ENCODE results near the gene ESRRG.

The ESRRG gene

DNA sequence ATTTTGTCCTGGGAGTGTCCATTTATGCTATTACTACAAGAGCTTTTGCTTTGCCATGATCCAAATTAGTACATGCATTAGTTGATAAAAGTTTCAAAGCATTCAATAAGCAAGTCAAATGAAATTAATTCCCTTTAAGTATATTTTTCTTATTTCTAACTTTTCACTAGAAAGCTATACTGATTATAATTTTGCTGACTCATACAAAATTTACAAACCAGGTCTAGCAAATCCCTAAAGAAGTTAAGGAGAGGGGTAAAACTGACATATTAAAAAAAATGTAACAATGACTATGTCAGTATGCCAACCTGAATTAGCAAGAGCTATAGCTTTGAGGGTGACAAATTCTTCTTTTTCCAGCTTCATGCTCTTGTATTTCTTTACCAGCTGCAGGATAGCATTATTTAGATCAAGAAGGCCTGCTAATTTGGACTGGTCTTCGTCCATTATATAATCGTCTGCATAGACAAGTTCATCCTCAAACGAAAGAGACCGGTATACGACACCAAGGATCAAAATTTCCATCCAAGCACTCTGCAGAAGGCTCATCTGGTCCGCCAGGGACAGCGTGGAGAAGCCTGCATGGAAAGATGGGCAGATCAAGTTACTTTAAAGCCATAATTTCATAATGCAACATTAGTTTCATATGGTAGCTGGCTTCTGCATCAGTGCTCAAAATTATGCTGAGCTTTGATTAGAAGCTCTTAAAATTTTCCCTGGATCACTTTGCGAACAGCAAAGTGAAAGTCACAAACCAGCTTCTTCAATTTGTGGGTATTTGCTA is 204.2 kb downstream of the ESRRG start:
- ChIA-PET POLR2A (no interaction called here), CTCF (no interaction called here)
- TF ChIP-seq, protein P1, sequence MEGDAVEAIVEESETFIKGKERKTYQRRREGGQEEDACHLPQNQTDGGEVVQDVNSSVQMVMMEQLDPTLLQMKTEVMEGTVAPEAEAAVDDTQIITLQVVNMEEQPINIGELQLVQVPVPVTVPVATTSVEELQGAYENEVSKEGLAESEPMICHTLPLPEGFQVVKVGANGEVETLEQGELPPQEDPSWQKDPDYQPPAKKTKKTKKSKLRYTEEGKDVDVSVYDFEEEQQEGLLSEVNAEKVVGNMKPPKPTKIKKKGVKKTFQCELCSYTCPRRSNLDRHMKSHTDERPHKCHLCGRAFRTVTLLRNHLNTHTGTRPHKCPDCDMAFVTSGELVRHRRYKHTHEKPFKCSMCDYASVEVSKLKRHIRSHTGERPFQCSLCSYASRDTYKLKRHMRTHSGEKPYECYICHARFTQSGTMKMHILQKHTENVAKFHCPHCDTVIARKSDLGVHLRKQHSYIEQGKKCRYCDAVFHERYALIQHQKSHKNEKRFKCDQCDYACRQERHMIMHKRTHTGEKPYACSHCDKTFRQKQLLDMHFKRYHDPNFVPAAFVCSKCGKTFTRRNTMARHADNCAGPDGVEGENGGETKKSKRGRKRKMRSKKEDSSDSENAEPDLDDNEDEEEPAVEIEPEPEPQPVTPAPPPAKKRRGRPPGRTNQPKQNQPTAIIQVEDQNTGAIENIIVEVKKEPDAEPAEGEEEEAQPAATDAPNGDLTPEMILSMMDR (IDR thresholded peaks at IDR 0.05; ENCODE audit: insufficient read depth, low read length, missing control alignments): no peak
- no peak for DNase-seq (ENCODE audit: low read depth, low spot score)
- no peak overlapping the region for H3K4me3 ChIP-seq (ENCODE audit: low read depth, low read length)

DNA sequence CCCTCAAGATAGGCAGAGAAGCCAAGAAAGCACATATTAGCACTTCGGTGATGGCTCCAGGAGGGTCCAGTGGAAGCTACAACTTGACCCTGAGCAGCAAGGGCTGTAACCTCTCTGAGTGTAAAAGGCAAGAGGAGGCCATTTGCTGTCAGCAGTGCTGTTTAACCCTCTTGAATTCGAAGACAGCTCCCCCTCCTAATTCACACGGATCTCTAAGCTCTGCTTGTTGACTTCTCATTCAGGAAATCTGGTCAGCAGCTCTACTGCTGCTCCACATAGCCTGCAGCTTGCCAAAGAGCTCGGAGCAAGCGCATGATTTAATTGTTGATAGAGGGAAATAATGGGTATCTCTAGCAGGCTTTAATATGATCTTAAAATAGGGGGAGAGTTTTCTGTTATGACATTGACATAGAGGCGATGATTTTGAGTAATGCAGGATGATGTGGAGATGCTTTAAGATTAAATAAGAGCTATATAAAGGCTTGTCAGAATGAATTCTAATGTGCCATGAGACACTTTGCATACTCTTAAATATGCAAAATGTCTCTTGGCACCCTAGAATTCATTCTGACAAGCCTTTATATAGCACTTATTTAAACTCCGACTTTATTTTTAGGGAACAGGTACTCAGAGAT is 220.6 kb downstream of the ESRRG start:
- no peak overlapping the region for H3K4me3 ChIP-seq (ENCODE audit: low read depth, low read length)

DNA sequence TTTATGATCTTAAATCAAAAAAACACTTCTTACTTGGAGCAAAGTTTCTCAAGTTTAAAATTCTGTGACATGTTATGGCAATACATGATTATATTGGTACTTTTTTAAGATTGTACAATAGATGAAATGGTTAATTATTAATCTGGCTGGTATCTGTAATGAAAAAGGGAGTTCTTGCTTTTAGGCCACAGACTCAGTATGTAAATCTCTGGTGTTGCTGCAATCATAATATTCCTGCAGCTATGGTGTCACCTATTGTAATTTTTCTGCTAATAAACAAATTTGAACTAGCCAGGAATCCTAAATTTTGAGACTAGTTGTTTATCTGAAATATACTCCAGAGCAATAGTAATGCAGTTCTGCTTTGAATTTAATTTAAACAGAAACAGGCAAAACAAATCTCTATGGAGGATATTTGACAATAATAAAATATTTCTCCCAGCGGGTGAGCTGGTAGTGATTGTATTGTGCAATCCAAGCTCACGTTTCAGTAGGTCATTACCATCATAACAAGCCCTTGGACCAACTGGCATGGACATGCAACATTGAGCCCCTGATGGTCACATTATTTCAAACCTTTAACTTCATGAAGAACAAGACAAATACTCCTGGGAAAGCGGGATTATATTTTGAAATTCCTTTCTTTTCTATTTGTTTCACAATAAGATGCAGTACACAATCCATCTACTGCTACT is 222.8 kb downstream of the ESRRG start:
- no peak for DNase-seq (ENCODE audit: low read depth, low spot score)
- ChIA-PET CTCF (no interaction called here), POLR2A (no interaction called here)
- TF ChIP-seq, protein P1 (IDR thresholded peaks at IDR 0.05; ENCODE audit: insufficient read depth, low read length, missing control alignments): no peak
- no peak overlapping the region for H3K4me3 ChIP-seq (ENCODE audit: low read depth, low read length)

More for the DNA sequence above, 220.6 kb downstream of the ESRRG start:
- no peak for DNase-seq (ENCODE audit: low read depth, low spot score)
- POLR2A ChIA-PET: no interaction called here
- CTCF ChIA-PET: interaction anchor here (1.3 kb wide), 1 partner anchor 12 kb away, joined by 3 read pairs; no protein-coding TSS in a partner anchor
- TF ChIP-seq, protein P1 (IDR thresholded peaks at IDR 0.05; ENCODE audit: insufficient read depth, low read length, missing control alignments): no peak

DNA sequence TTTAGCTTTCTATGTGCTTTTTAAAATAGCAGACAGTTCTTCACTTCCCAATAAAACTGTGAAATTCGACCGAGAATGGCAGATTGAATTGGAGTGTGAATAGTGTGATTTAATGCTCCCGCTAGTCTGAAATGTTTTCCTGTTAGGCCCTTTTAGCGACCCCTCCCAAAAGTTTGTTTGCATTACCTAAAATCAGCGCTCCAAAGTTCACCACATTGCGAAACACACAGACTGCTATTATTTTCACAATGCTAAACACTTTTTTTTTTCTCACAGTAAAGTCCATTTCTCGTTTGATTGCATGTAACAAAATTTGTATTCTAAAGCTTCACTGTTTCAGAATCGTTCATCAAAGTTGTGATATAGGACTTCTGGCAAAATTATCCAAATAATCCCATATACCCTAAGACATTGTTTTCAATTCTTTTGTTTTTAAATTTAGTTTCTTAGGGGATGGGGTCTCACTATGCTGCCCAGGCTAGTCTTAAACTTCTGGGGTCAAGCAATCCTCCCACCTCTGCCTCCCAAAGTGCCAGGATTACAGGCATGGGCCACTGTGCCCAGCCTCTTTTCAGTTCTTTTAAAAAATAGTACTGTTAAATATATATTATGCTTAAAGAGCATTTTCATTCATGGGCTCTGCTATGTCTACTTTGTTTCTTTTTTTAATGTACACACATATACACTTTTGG is 223.5 kb downstream of the ESRRG start:
- no peak for DNase-seq (ENCODE audit: low read depth, low spot score)
- POLR2A ChIA-PET: no interaction called here
- TF ChIP-seq, protein P1 (IDR thresholded peaks at IDR 0.05; ENCODE audit: insufficient read depth, low read length, missing control alignments): no peak
- CTCF ChIA-PET: no interaction called here
- H3K4me3 ChIP-seq (ENCODE audit: low read depth, low read length): no peak overlapping the region

DNA sequence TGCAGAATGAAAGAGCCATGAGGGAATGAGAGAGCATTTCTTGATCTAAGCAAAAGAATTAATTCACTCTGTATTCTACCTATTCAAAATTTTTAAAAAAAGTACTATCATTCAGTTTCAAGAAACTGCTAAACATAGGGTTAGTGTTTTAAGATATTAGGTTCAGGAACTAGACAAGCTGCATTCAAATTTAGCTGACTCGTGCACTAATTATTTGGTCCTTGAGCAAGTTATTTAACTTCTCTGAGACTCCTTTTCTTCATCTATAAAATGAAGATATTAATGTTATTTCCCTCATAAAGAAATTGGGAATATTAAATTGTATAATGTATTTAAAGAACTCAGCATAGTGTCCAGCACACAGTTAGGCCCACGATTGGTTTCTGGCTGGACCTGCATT is 225.0 kb downstream of the ESRRG start:
- no peak overlapping the region for H3K4me3 ChIP-seq (ENCODE audit: low read depth, low read length)
- CTCF ChIA-PET: no interaction called here
- POLR2A ChIA-PET: no interaction called here
- DNase-seq (ENCODE audit: low read depth, low spot score): no peak
- TF ChIP-seq, protein P1 (IDR thresholded peaks at IDR 0.05; ENCODE audit: insufficient read depth, low read length, missing control alignments): no peak

DNA sequence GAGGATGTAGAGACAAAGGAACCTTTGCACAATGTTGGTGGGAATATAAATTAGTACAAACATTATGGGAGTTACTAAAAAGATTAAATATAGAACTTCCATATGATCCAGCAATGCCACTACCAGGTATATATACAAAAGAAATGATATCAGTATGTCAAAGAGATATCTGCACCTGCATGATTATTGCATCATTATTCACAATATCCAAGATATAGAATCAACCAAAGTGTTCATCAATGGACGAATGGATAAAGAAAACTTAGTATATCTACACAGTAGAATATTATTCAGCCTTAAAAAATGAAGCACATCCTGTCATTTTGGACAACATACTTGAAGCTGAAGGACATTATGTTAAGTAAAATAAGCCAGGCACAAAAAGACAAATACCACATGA is 238.2 kb downstream of the ESRRG start:
- CTCF ChIA-PET: no interaction called here
- POLR2A ChIA-PET: no interaction called here
- TF ChIP-seq, protein P1 (IDR thresholded peaks at IDR 0.05; ENCODE audit: insufficient read depth, low read length, missing control alignments): no peak
- H3K4me3 ChIP-seq (ENCODE audit: low read depth, low read length): no peak overlapping the region
- DNase-seq (ENCODE audit: low read depth, low spot score): no peak

Data from AG04449 (cell line).